ENCODE measurements around the gene JADE1.

GRCh38 chr4:128877934-128878333 is 68.4 kb downstream of the JADE1 start:
- TF ChIP-seq TAF1 (IDR thresholded peaks at IDR 0.05; ENCODE audit: borderline replicate concordance, low read depth, low read length) (no peak), POLR2A (IDR thresholded peaks at IDR 0.05; ENCODE audit: low read depth, low read length) (no peak), POLR2AphosphoS5 (IDR thresholded peaks at IDR 0.05; ENCODE audit: low read depth, low read length) (no peak)

All from GM12892 (cell line).